Hematopoietic multipotent progenitor cell treated with erythropoietin and hydrocortisone succinate and interleukin-3 and kit ligand, for 4 days (in vitro differentiated cells): Measurements from ENCODE around the gene FKBP8.
"Not testable (repeated sequence)": the region's sequence is repeated elsewhere in the genome, so short reads cannot be mapped to it uniquely, and the experiment has no call there.

Experiments
- DNase-seq: peaks from one replicate; pipeline ENCODE4 v3.0.0-alpha.2; 2015

FKBP8 gene

GRCh38 chr19:18558202-18558555 is 14.8 kb upstream of the FKBP8 start:
- DNase-seq: peak; percentile 18

GRCh38 chr19:18557411-18558201 is 14.2 kb upstream of the FKBP8 start, which contains the start of gene KXD1:
TSS of gene KXD1 (plus strand) at chr19:18557870. CDS start at chr19:18562057, 4,187 bp downstream.
- DNase-seq: peak; percentile 100

GRCh38 chr19:18551631-18552030 is 8.3 kb upstream of the FKBP8 start:
- DNase-seq: no peak

GRCh38 chr19:18543814-18544475 is 572 bp upstream of the FKBP8 start:
- peak; percentile 100 for DNase-seq

- peak; percentile 52 for DNase-seq
Measured at GRCh38 chr19:18541992-18542940, 1.1 kb downstream of the FKBP8 start.

GRCh38 chr19:18541258-18541991 is 1.9 kb downstream of the FKBP8 start:
- DNase-seq: no peak

- not testable (repeated sequence) for DNase-seq
Measured at GRCh38 chr19:18540200-18540599, 3.2 kb downstream of the FKBP8 start.

- no peak for DNase-seq
Measured at GRCh38 chr19:18539372-18539771, 4.0 kb downstream of the FKBP8 start.

GRCh38 chr19:18538115-18538514 is 5.3 kb downstream of the FKBP8 start:
- no peak for DNase-seq

- no peak for DNase-seq
Measured at GRCh38 chr19:18537431-18537830, 5.9 kb downstream of the FKBP8 start.

- DNase-seq: no peak
Measured at GRCh38 chr19:18536475-18536874, 6.9 kb downstream of the FKBP8 start.

- DNase-seq: no peak
Measured at GRCh38 chr19:18533058-18533457, 10.3 kb downstream of the FKBP8 start.

GRCh38 chr19:18532168-18532890 is 11.0 kb downstream of the FKBP8 start:
- no peak for DNase-seq

- DNase-seq: no peak
Measured at GRCh38 chr19:18531485-18531884, 11.9 kb downstream of the FKBP8 start.

- no peak for DNase-seq
Measured at GRCh38 chr19:18529782-18530181, 13.6 kb downstream of the FKBP8 start.

- DNase-seq: no peak
Measured at GRCh38 chr19:18526316-18526715, 17.1 kb downstream of the FKBP8 start.

- DNase-seq: no peak
Measured at GRCh38 chr19:18523841-18524240, 19.5 kb downstream of the FKBP8 start.

- DNase-seq: not testable (repeated sequence)
Measured at GRCh38 chr19:18522862-18523440, 20.4 kb downstream of the FKBP8 start.

GRCh38 chr19:18522124-18522861 is 21.1 kb downstream of the FKBP8 start:
- peak; percentile 100 for DNase-seq

GRCh38 chr19:18521692-18522123 is 21.7 kb downstream of the FKBP8 start, which contains the start of gene ELL:
TSS of gene ELL (minus strand) at chr19:18522070. CDS start at chr19:18522055, 15 bp downstream.
- no peak for DNase-seq
